GM15510 (cell line): ENCODE data around the gene SLC49A3.

ENCODE experiments used
- POLR2A ChIP-seq: IDR thresholded peaks from 3 replicates; pipeline ENCODE4 v1.6.1; 2011; ENCODE audit warnings: borderline replicate concordance; ENCODE audit not compliant: insufficient read length; ENCODE audit errors: extremely low read depth

The SLC49A3 gene

GRCh38 chr4:679104-679481, 9.9 kb downstream of the SLC49A3 start:
- TF ChIP-seq POLR2A, result no peak

DNA sequence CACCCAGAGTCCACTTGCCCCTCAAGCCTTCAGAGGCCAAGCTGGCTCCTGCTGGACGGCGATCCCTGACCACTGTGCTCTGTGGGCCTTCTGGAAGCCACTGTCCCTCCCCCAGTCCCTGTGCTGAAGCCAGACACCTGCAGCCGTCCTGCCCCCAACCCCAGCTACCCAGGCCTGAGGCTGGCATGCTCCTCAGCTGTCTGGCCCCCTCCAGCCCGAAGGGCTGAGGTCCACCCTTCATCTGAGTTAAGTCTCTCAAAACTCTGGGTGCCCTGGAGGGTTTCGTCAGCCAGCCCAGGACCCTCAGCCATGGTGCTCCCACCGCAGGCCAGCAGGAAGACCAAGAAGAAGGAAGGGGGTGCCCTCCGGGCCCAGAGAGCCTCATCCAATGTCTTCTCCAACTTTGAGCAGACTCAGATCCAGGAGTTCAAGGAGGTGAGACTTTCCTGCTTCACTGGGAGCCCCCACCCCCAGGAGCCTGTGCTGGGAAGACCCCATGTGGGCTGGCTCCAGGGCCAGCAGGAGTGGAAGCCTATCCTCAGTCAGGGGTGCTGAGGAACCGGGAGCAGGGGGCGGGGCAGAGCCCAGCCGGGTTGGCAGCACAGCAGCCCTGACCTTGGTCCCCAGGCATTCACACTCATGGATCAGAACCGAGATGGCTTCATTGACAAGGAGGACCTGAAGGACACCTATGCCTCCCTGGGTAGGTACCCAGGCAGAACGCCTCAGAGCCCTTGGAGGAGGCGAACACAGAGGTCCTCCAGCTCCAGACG, 10.4 kb downstream of the SLC49A3 start:
- TF ChIP-seq POLR2A, result no peak

DNA sequence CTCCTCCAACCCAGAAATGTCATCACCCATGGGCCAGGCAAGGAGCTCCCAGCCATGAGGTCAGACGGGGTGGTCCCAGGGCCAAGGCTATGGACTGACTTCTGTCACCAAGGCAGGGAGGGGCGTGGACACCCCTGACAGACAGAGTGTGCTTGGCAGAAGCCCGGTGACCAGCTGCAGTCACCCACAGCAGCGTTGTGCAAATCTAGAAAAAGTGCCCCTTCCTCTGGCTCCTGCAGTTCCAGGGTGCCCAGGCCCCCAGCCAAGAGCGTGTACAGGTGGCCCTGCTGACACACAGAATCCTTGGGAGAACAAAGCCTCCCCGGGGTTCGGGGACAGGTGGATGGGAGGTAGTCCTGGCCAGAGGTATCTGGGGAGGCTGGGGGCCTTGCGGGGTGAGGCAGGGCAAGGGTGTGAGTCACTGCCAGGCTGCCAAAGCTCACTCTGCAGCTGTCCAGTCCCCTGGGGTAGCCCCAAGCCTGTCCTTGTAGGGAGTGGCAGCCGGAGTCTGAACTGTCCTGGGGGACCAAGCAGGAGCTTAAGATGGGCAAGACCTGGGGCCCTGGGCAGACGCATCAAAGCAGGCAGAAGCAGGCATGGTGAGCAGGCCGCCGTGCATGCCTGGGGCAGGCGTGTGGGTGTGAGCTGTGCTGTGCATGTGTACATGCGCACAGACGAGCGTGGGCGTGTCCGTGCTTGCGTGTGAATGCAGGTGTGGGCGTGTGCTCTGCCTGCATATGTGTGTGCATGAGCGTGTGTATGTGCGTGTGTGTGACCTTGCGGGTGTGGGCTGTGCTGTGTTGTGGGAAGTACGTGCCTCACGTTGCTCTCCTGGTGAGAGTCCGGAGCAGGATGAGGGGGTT, 11.3 kb downstream of the SLC49A3 start:
- no peak for TF ChIP-seq POLR2A

DNA sequence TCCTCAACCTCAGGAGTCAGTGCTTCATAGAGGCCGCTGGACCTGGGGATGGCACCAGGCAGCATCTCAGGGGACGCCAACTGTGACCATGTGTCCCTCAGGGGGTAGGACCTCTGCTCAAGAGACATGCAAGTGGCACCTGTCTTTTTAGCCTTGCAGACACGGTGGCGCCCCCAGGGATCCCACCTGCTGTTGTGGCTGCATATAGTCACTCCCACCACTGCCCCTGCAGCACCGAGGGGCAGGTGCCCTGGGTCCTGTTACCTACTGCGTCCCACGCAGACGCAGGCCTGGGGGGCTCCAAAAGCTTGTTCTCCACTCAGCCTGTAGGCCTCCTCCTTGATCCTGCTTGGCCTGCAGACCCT, 12.1 kb downstream of the SLC49A3 start:
- TF ChIP-seq POLR2A, result peak; percentile 6

DNA sequence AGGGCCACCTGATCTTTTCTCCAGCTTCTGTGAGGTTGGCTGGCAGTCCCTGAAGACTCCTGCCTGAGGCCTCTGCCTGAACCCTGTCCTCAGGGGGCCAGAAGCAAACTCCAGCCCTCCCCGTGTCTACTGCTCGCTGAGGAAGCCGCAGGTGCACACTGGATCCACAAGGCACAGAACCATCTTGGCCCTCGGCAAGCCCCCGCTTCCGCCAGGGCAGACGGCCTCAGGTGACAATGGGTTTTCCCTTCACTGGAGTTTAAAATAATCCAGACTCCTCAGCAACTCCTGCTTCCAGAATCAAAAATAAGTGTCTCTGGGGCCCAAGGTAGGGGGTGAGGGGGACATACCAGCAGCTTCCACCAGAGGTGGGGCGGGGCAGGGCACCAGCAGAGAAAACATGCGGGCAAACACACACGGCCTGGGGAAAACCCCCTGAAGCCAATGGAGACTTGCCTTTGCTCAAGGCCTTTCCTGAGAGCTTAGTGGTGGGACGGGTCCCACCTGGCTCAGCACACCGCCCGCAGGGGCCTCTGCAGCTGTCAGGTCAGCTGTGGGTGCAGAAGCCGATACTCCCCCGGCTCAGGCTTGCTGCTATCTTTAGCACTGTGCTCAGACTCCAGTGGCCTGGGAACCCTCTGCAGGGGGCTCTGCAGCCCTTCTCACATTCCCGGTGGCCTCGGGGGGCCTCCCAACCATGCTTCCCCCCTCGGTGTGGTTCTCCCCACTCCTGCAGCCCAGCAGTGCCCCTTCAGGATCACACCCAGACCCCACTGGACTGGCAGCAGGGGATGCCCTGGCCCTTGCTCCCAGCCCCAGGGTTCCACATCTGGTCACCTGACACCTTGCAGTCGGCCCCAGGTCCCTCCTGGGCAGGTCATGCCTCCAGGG, 12.7 kb downstream of the SLC49A3 start:
- no peak for TF ChIP-seq POLR2A

- TF ChIP-seq POLR2A, result peak; percentile 34
Measured at GRCh38 chr4:675036-675882, 13.7 kb downstream of the SLC49A3 start.

DNA sequence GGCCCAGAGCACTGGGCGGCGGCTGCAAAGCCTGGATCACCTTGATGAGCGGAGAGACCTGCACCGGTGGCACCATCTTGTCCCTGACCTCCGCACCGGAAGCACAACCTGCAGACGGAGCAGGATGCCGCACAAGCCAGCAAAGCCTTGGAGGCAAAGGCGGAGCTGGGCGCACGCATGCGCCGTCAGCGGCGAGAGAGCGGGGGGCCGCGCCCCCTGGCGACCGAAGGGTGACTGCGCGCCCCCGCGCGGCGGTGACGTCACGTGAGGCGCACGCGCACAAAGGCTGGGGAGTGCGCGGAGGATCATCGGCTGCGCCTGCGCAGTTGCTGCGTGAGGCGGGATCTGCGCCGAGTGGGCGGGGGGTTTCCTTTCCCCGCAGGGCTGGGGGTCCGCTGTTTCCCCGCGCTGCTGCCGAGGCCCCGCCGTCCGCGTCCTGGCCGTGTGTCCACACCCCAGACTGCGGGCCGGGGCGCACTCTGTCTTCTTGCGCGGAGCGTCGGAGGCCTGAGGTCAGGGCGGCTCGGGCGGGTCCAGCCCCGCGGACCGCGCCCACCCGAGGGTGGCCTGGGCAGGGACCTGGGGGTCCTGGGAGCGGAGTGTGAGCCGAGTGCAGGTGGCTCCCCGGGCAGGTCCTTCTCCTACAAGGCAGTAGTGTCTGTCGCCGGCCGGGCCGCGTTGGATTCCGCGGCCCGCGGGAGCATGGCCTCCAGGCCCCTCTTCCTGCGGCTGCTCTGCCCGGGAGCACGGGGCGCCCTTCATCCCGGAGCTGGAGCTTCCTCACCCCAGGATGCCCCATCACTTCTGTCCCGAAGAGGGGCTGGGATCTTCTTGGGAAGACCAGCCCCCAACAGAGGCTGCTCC, 14.5 kb downstream of the SLC49A3 start, which contains the start of the genes ATP5ME and MYL5:
TSS of gene ATP5ME (minus strand) at position 105 of the 864 bp plus-strand sequence. CDS start at position 76, 29 bp downstream.
TSS of gene MYL5 (plus strand) at position 371 of the 864 bp plus-strand sequence. CDS start 3,485 bp downstream, outside the sequence.
- peak; percentile 81 for TF ChIP-seq POLR2A

DNA sequence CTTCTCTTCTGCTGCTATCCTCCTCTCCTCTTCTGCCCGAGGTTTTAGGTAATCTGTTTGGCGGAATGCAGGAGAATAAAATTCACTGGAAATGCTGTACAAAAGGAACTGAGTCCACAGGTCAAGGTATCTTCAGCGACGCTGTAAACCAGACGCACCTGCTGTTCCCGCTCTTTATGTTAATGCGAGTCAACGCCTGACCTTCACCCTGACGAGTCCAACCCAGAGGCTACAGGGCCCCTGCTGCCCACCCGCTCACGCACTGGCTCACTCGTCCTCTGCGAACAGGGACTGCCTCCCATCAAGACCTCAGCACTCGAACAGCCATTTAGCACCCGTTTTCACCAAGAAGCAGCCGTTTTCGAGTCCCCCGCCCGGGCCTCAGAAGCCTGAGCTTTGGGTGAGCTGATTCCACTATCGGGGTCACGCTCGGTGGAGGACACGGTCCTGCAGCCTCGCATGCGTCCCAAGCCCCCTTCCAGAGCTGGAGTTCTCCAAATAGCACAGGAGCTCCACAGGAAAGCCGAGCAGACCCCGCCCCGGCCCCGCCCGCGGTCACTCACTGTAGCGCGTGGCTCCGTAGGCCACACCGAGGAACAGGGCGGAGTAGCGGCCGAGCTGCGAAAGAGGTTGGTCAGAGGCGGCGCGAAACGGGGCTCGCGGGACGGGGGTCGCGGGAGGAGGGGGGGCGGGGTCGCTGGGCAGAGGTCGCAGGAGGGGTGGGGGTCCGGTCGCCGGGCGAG, 15.4 kb downstream of the SLC49A3 start:
- TF ChIP-seq POLR2A, result no peak

DNA sequence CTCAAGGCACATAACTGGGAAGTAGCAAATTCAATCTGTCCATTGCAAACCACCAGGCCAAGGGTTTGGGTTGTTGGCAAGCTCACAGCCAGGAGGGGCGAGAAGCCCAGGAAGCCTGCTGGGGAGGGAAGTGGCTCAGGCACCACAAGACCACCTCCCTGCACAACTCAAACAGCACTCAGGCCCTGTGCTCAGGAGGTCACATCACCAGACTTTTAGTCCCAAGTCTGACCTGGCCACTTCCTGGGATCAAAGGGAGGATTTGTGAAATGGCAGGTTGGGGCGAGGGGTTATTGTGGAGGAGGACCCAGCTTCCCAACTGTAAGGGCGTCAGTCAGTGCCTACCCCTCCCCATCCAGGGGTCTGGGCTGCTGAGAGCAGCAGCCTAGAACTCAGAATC, 17.2 kb downstream of the SLC49A3 start:
- TF ChIP-seq POLR2A, result no peak

DNA sequence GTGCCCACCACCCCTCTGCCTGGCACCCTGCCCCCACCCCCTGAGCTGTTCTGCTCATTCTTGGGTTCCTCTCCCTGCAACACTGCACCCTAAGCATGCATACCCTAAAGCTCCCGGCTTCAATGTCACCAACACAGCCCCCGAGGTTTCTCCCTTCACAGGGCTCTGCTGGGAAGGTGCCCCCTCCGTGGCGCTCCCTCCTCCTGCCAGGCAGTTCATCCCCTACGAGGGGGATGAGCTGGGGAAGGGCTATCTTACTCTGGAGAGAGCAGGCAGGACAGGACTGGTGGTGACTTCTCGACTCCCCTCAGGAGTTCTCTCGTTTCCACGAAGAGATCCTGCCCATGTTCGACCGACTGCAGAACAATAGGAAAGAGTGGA, 21.4 kb downstream of the SLC49A3 start:
- no peak for TF ChIP-seq POLR2A

DNA sequence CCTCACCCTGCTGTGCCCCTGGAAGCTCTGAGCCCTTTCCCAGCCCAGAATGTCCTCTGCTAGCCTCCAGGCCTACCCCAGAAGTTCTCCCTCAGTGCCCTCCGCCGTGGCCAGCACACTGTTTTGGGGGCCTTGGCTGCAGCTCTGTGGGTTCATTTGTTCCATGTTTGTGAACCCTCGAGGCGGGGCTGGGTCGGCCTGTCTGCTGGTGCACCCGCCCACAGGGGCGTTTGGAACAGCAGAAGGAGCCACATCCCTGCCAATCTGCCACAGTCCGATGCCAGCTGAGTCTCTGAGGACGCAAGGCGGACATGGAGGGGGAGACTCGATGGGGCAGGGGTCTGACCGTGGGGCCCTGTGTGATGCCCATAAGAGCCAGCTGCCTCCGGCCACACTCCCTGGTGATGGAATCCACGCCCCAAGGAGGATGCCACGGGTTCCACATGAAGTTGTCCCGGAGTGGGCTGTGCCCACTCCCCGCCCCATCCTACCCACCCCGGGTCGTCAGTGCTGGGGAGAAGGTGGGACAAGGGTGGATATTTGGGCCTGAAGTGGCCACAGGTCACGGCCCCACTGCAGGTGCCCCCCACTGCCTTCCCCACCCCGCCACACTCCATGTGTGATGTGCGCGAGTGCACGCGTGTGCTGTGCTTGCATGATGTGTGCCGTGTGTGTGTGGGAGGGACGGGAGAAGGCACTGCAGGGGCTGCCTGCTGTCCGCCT, 22.0 kb downstream of the SLC49A3 start:
- no peak for TF ChIP-seq POLR2A

DNA sequence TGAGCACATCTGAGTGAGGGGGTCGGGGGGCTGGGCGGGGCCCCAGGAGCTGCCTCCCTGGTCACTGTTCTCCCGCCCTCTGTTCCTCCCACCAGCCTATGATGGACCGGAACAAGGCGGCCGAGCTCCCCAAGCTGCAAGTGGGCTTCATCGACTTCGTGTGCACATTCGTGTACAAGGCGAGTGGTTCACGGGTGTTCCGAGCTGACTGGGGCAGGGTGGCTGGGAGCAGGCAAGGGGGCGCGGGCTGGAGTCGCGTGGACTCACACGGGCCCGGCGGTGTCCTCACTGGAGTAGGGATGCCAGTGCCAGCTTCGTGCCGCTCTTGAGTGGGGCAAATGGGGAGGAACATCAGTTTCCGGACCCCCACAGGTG, 22.5 kb downstream of the SLC49A3 start:
- TF ChIP-seq POLR2A, result no peak
